Progenitor cell of endocrine pancreas (in vitro differentiated cells): ENCODE results near the gene FITM1. TPM values are rescaled to one million over a fixed set of nuclear protein-coding genes. Genes with fewer than 3 reads are reported as not detected.

Experiments
- DNase-seq: peaks from one replicate; pipeline ENCODE4 v3.0.0; 2021; ENCODE audit warnings: low spot score; ENCODE audit not compliant: unreplicated experiment
- H3K27ac Mint-ChIP-seq: 2 replicates; pipeline ENCODE4 v1.8.0; 2021; ENCODE audit warnings: mild to moderate bottlenecking, moderate library complexity, mixed read lengths
- H3K27me3 Mint-ChIP-seq: 2 replicates; pipeline ENCODE4 v1.8.0; 2021; ENCODE audit warnings: mixed read lengths
- H3K36me3 Mint-ChIP-seq: 2 replicates; pipeline ENCODE4 v1.8.0; 2022; ENCODE audit warnings: mixed read lengths; ENCODE audit not compliant: insufficient read depth
- H3K4me1 Mint-ChIP-seq: 2 replicates; pipeline ENCODE4 v1.8.0; 2021; ENCODE audit warnings: low read depth, mixed read lengths
- H3K4me3 Mint-ChIP-seq: 2 replicates; pipeline ENCODE4 v1.8.0; 2021; ENCODE audit warnings: low read depth, mild to moderate bottlenecking, moderate library complexity, mixed read lengths
- H3K9me3 Mint-ChIP-seq: 2 replicates; pipeline ENCODE4 v1.8.0; 2021; ENCODE audit warnings: low read depth, mixed read lengths
- total RNA-seq: library from RNA; stranded (reverse); gene quantifications from 2 replicates; pipeline ENCODE4 v1.2.1, GENCODE V29; 2021
- TF ChIP-seq, protein P1 (sequence below): fragments of 200-600 bp; sonication (generic); IDR thresholded peaks from one replicate; pipeline ENCODE4 v1.5.0; 2021; ENCODE audit warnings: antibody characterized with exemption, mild to moderate bottlenecking; ENCODE audit not compliant: unreplicated experiment

FITM1 gene
- total RNA-seq, 1 donor from 2014 or later: 1.9 TPM

DNA sequence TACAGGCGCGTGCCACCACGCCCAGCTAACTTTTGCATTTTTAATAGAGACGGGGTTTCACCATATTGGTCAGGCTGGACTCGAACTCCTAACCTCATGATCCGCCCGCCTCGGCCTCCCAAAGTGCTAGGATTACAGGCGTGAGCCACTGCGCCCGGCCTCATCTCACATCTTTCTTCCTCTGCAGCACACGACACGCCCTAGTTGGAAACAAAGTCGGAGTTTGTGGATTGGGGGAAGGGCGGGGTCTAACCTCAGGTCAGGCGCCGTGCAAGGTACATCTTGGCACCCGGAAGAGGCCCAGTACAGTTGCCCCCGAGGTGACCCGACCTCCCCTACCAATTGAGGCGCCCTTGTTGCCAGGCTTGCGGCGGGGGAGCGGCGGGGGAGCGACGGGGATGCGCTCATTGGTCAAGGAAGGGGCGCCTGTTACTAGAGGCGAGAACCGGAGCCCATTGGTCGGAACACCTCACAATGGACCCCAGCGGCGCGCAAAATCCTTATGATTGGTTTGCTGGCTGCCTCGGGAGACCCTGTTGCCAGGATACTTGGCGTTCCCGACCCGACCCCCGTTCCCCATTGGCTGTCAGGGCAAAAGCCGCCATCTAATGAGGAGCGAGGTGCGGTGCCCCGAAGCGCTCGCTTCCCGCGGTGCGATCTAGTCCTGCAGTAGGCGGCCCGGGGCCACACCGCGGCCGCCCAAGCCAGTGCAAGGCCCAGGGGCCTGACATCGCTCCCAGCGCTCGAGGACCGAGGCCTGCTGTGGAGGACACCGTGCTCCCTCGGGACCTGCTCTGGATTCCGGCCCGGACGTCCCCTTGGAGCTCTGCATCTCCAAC is 41.2 kb downstream of the FITM1 start, which contains the start of gene REC8:
REC8 (plus strand) TSS at position 659 of the 839 bp plus-strand sequence. CDS start 473 bp downstream, outside the sequence.
- Mint-ChIP-seq H3K4me1 (peaks cover 19% of the 10 kb centered on the region), H3K36me3 (peaks cover 25% of the 10 kb centered on the region), H3K4me3 (peak within 1 kb of the TSS; percentile 89), H3K27ac (peak within 1 kb of the TSS; percentile 96), H3K9me3 (no peaks in the 10 kb centered on the region), H3K27me3 (no peaks in the 10 kb centered on the region)
- TF ChIP-seq, protein P1, sequence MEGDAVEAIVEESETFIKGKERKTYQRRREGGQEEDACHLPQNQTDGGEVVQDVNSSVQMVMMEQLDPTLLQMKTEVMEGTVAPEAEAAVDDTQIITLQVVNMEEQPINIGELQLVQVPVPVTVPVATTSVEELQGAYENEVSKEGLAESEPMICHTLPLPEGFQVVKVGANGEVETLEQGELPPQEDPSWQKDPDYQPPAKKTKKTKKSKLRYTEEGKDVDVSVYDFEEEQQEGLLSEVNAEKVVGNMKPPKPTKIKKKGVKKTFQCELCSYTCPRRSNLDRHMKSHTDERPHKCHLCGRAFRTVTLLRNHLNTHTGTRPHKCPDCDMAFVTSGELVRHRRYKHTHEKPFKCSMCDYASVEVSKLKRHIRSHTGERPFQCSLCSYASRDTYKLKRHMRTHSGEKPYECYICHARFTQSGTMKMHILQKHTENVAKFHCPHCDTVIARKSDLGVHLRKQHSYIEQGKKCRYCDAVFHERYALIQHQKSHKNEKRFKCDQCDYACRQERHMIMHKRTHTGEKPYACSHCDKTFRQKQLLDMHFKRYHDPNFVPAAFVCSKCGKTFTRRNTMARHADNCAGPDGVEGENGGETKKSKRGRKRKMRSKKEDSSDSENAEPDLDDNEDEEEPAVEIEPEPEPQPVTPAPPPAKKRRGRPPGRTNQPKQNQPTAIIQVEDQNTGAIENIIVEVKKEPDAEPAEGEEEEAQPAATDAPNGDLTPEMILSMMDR: no peak
- DNase-seq: peak; percentile 96

DNA sequence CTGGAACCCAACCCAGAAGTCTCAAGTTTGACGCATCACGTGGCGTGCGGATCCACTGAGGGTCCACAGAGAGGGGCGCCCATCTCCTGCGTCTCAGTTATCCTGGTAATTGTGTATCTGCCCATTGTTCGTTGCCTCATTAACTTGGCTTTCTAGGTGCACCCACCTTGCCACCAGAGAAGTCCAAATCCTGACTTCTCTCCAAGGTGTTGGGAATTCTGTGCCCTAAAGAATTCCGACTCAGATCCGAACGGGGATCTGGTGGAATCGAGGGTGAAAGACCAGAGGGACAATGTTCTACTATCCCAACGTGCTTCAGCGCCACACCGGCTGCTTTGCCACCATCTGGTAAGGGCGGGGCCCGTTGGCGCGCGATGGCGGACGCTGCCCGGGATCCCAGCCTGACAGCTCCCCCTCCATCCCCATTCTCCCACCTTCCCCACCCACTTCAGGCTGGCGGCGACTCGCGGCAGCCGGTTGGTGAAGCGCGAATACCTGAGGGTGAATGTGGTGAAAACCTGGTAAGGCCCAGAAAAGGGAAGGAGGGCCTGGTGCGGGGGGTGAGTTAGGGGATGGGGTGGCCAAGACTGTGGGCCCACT is 41.9 kb downstream of the FITM1 start:
- H3K36me3 Mint-ChIP-seq: peaks cover 27% of the 10 kb centered on the region
- no peaks in the 10 kb centered on the region for H3K27me3 Mint-ChIP-seq
- peaks cover 22% of the 10 kb centered on the region for H3K4me1 Mint-ChIP-seq
- TF ChIP-seq, protein P1: no peak
- no peaks in the 10 kb centered on the region for H3K9me3 Mint-ChIP-seq
- no peak for DNase-seq
- peak overlapping the region; percentile 89 for H3K4me3 Mint-ChIP-seq
- H3K27ac Mint-ChIP-seq: peak overlapping the region; percentile 96

DNA sequence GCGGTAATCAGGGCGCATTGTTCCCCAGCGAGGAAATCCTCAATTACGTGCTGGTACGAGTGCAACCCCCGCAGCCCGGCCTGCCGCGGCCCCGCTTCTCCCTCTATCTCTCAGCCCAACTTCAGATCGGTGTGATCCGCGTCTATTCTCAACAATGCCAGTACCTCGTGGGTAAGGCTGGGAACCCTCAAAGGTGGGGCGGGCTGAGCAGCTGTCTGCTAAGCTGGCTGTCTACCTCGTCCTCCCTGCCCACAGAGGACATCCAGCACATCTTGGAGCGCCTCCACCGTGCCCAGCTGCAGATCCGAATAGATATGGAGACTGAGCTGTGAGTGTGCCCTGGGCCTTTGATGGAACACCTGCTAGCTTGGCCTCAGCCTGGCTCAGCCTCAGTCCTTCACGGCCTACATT is 42.4 kb downstream of the FITM1 start:
- DNase-seq: no peak
- H3K4me3 Mint-ChIP-seq: peak overlapping the region; percentile 89
- H3K27me3 Mint-ChIP-seq: no peaks in the 10 kb centered on the region
- H3K36me3 Mint-ChIP-seq: peaks cover 25% of the 10 kb centered on the region
- no peaks in the 10 kb centered on the region for H3K9me3 Mint-ChIP-seq
- TF ChIP-seq, protein P1: no peak
- H3K4me1 Mint-ChIP-seq: peaks cover 22% of the 10 kb centered on the region
- peak overlapping the region; percentile 94 for H3K27ac Mint-ChIP-seq

DNA sequence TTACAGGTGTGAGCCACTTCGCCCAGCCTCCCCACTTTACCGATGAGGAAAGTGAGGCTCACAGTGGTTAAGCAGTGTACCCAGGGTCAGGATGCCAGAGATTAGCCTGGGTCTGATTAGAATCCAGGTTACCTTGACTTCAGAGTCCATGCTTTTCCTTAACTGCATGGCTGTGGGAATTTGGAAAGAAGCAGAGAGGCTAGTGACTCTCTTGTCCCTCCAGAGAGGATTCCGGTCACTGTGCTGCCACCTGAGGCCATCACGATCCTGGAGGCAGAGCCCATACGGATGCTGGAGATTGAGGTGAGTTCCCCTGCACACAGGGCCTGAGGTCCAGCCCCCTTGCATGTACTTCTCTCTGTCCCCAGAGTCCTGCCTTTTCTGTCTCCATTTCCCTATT is 46.1 kb downstream of the FITM1 start:
- H3K4me1 Mint-ChIP-seq: peaks cover 20% of the 10 kb centered on the region
- H3K4me3 Mint-ChIP-seq: no peak overlapping the region
- TF ChIP-seq, protein P1: no peak
- DNase-seq: no peak
- peaks cover 37% of the 10 kb centered on the region for H3K36me3 Mint-ChIP-seq
- no peaks in the 10 kb centered on the region for H3K9me3 Mint-ChIP-seq
- H3K27ac Mint-ChIP-seq: no peak overlapping the region
- no peaks in the 10 kb centered on the region for H3K27me3 Mint-ChIP-seq

DNA sequence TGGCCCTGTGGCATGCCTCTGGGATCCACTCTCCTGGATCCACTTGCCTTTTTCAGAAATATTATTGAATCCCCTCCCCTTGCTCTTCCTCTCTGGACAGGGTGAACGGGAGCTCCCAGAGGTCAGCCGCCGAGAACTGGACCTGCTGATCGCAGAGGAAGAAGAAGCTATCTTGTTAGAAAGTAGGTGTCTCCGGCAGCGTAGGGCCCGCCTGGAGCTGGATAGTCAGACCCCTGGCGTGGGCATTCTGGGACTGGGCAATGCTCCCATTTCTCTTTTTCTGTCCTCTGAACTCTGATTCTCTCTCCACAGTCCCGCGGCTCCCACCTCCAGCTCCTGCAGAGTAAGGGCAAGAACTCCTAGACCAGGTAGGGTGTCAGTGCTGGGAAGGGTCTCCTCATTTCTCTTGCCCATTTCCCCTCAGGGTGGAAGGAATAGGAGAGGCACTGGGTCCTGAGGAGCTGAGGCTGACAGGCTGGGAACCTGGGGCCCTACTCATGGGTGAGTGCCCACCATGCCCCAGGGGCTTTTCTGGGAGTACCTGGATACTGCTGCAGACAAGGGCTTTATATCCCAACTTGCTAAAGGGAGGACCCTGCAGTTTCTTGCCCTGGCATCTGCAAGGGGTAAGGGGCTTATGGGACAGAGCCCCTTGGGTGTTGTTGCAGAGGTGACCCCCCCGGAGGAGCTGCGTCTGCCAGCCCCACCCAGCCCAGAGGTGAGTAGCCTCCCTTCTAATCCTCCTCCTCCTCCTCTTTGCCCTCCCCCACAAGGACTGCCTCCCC is 46.8 kb downstream of the FITM1 start:
- TF ChIP-seq, protein P1: no peak
- DNase-seq: no peak
- H3K9me3 Mint-ChIP-seq: no peaks in the 10 kb centered on the region
- H3K27me3 Mint-ChIP-seq: no peaks in the 10 kb centered on the region
- peaks cover 37% of the 10 kb centered on the region for H3K36me3 Mint-ChIP-seq
- H3K4me3 Mint-ChIP-seq: peak overlapping the region; percentile 16
- H3K4me1 Mint-ChIP-seq: peaks cover 20% of the 10 kb centered on the region
- peak overlapping the region; percentile 84 for H3K27ac Mint-ChIP-seq
